HepG2 (cell line): ENCODE results near the gene MACROD2. TPM values are rescaled to one million over a fixed set of nuclear protein-coding genes. Genes with fewer than 3 reads are reported as not detected.

Experiments used
- ATAC-seq: fragments of 200-7000 bp; cut with Tn5 transposase; 3 replicates; pipeline ENCODE4 v1.9.1; 2020; ENCODE audit warnings: mild to moderate bottlenecking, moderate library complexity
- BruUV-seq: library from RNA; stranded (reverse); fragments of 400-500 nt; replicated peaks from 2 replicates; lab custom pipeline; 2021; lab: Mats Ljungman, UMichigan
- CTCF ChIA-PET: fragments of 300-600 bp; formaldehyde crosslinking; extraction: SDS; loops from one replicate; lab custom pipeline; 2021; ENCODE audit warnings: low total read pairs, inconsistent platforms, low intra/inter-chr PET ratio; lab: Yijun Ruan, JAX
- POLR2A ChIA-PET: fragments of 350-600 bp; sonication (Branson Sonifier 250); formaldehyde crosslinking; loops from one replicate; lab custom pipeline; 2020; ENCODE audit warnings: antibody characterized with exemption, inconsistent platforms; lab: Yijun Ruan, JAX
- DNase-seq: peaks from one replicate; pipeline ENCODE4 v3.0.0-alpha.2; 2015; ENCODE audit warnings: low spot score
- FAIRE-seq: peaks from 3 replicates; lab custom pipeline; 2011; peaks lifted over from hg19 to GRCh38; lab: Jason Lieb, UNC
- H2AFZ ChIP-seq: one replicate; pipeline ENCODE4 v1.6.1; 2011; ENCODE audit warnings: low read length, inconsistent platforms
- H3K27ac ChIP-seq: fragments of 300-600 bp; 3 replicates; pipeline ENCODE4 v1.8.0; 2011; ENCODE audit warnings: mixed run types, mild to moderate bottlenecking, mixed read lengths, low read length, inconsistent platforms; ENCODE audit not compliant: insufficient read depth; ENCODE audit errors: extremely low read length
- H3K27me3 ChIP-seq, 2 experiments: fragments of 200-600 bp in 1 of 2; 2 replicates in 1 of 2; 3 replicates in 1 of 2; pipeline versions ENCODE4 v1.6.0 to v1.8.0; 2011; ENCODE audit warnings: low read length in 2 of 2, mild to moderate bottlenecking in 2 of 2, moderate library complexity in 2 of 2, inconsistent platforms in 1 of 2; ENCODE audit not compliant: insufficient read depth in 2 of 2, control insufficient read depth in 1 of 2
- H3K36me3 ChIP-seq, 2 experiments: fragments of 200-600 bp in 1 of 2; replicated peaks in 1 of 2; 2 replicates in 1 of 2; 3 replicates in 1 of 2; pipeline versions ENCODE4 v1.5.1 to v1.8.0; 2011; ENCODE audit warnings: low read length in 2 of 2, inconsistent platforms in 1 of 2; ENCODE audit not compliant: insufficient read depth in 2 of 2, control insufficient read depth in 1 of 2
- H3K4me1 ChIP-seq: 2 replicates; pipeline ENCODE4 v1.5.1; 2012; ENCODE audit warnings: low read length, inconsistent platforms; ENCODE audit not compliant: insufficient read depth
- H3K4me2 ChIP-seq: 2 replicates; pipeline ENCODE4 v1.6.0; 2011; ENCODE audit warnings: low read depth, low read length, inconsistent platforms
- H3K4me3 ChIP-seq, 3 experiments: fragments of 200-600 bp in 1 of 3; sonication (generic), shearing (Covaris generic) in 1 of 3; replicated peaks in 1 of 3; 2 replicates each; pipeline ENCODE4 v1.5.1; 2011 to 2016; ENCODE audit warnings: low read length in 3 of 3, inconsistent platforms in 2 of 3, low read depth in 2 of 3, mild to moderate bottlenecking in 2 of 3, control low read depth in 1 of 3, mixed read lengths in 1 of 3; ENCODE audit not compliant: insufficient read depth in 1 of 3
- H3K79me2 ChIP-seq: one replicate; pipeline ENCODE4 v1.6.1; 2011; ENCODE audit warnings: low read length, inconsistent platforms; ENCODE audit not compliant: insufficient read depth
- H3K9ac ChIP-seq: 2 replicates; pipeline ENCODE4 v1.6.0; 2011; ENCODE audit warnings: mild to moderate bottlenecking, low read depth, low read length, inconsistent platforms; ENCODE audit not compliant: insufficient read depth
- H3K9me3 ChIP-seq: 2 replicates; pipeline ENCODE4 v1.5.1; 2012; ENCODE audit warnings: mild to moderate bottlenecking, low read length
- H4K20me1 ChIP-seq: 2 replicates; pipeline ENCODE4 v1.6.0; 2011; ENCODE audit warnings: inconsistent platforms, mild to moderate bottlenecking, low read length, moderate library complexity; ENCODE audit not compliant: insufficient read depth
- ARID2 ChIP-seq: sonication (generic); formaldehyde crosslinking; IDR thresholded peaks from 2 replicates; pipeline ENCODE4 v1.8.1; 2022; ENCODE audit warnings: mild to moderate bottlenecking, missing genetic modification reagents, borderline replicate concordance
- EEA1 ChIP-seq: sonication (generic); formaldehyde crosslinking; IDR thresholded peaks from 2 replicates; pipeline ENCODE4 v1.5.1; 2020; ENCODE audit warnings: mild to moderate bottlenecking, missing genetic modification reagents, borderline replicate concordance
- HMGXB4 ChIP-seq, 2 experiments: sonication (generic) in 1 of 2; formaldehyde crosslinking in 1 of 2; IDR thresholded peaks; 2 replicates each; pipeline versions ENCODE4 v1.4.0 to v1.6.1; 2018 to 2020; ENCODE audit warnings: missing genetic modification reagents in 2 of 2, borderline replicate concordance in 1 of 2, low read depth in 1 of 2, mild to moderate bottlenecking in 1 of 2, missing biosample characterization in 1 of 2
- MBNL3 ChIP-seq: fragments of 250-450 bp; sonication (Bioruptor Pico); conservative IDR thresholded peaks from 2 replicates; pipeline ENCODE4 v1.8.0; 2022; ENCODE audit warnings: mild to moderate bottlenecking, inconsistent platforms
- NCOA5 ChIP-seq: sonication (generic); formaldehyde crosslinking; IDR thresholded peaks from 2 replicates; pipeline ENCODE4 v1.4.0; 2020; ENCODE audit warnings: missing genetic modification reagents
- RNF2 ChIP-seq: fragments of 450-650 bp; conservative IDR thresholded peaks from 2 replicates; pipeline ENCODE4 v1.6.1; 2016; ENCODE audit warnings: low read depth
- TEAD2 ChIP-seq: sonication (generic); formaldehyde crosslinking; IDR thresholded peaks from 2 replicates; pipeline ENCODE4 v1.9.0; 2021; ENCODE audit warnings: missing genetic modification reagents
- ZNF24 ChIP-seq: fragments of 450-650 bp; IDR thresholded peaks from 2 replicates; pipeline ENCODE4 v1.6.1; 2017; ENCODE audit warnings: antibody characterized with exemption, mild to moderate bottlenecking
- ZNF274 ChIP-seq: sonication (generic); formaldehyde crosslinking; IDR thresholded peaks from 2 replicates; pipeline ENCODE4 v1.5.1; 2020; ENCODE audit warnings: mild to moderate bottlenecking, missing genetic modification reagents
- ZNF616 ChIP-seq: sonication (generic); formaldehyde crosslinking; IDR thresholded peaks from 2 replicates; pipeline ENCODE4 v1.5.0; 2020; ENCODE audit warnings: low read depth, mild to moderate bottlenecking, missing genetic modification reagents
- WGBS: methylation state at CpG from one replicate; pipeline ENCODE4 v1.1.6; 2017; ENCODE audit warnings: low lambda C conversion rate; 5-methylcytosine and 5-hydroxymethylcytosine counted together
- in situ Hi-C: cut with HindIII; loops from 2 replicates; pipeline ENCODE4 v1.10.0; 2017; ENCODE audit warnings: low pct_unique_long_range_greater_than_20kb; ENCODE audit not compliant: extremely low pct_ligation_motif_present
- intact Hi-C: fragments of 100-400 bp; cut with micrococcal nuclease; formaldehyde crosslinking; loops from one replicate; pipeline ENCODE4 v1.10.0; 2022; ENCODE audit not compliant: unreplicated experiment
- polyA plus RNA-seq, 8 experiments: library from polyadenylated mRNA; depleted of rRNA in 3 of 8; stranded (reverse) in 7 of 8; unstranded in 1 of 8; fragments of >200 nt; fragmentation: Illumina TruSeq in 4 of 8; extraction: Trizol in 4 of 8; gene quantifications; 2 replicates each; pipeline versions ENCODE4 v1.2.1 to v1.2.3, GENCODE V29; 2011 to 2016; ENCODE audit warnings: low read depth in 4 of 8, missing spikeins in 1 of 8, mixed read lengths in 1 of 8; ENCODE audit not compliant: insufficient read depth in 1 of 8
- total RNA-seq, 5 experiments: library from RNA; depleted of rRNA; stranded (reverse); fragments of >200 nt; fragmentation: Illumina TruSeq; extraction: Trizol; gene quantifications; 2 replicates each; pipeline ENCODE4 v1.2.3, GENCODE V29; 2016; ENCODE audit warnings: low read depth in 1 of 5
- TF ChIP-seq, protein P1 (sequence below): sonication (generic); formaldehyde crosslinking; IDR thresholded peaks from 2 replicates; pipeline ENCODE4 v1.8.1; 2023; ENCODE audit warnings: mild to moderate bottlenecking, missing genetic modification reagents, borderline replicate concordance
- TF ChIP-seq, protein P2 (sequence below): sonication (generic); formaldehyde crosslinking; IDR thresholded peaks from 2 replicates; pipeline ENCODE4 v1.4.0; 2020; ENCODE audit warnings: missing genetic modification reagents, borderline replicate concordance
- TF ChIP-seq, protein P3 (sequence below): sonication (generic); formaldehyde crosslinking; IDR thresholded peaks from 2 replicates; pipeline ENCODE4 v1.4.0; 2020; ENCODE audit warnings: missing genetic modification reagents

MACROD2 gene
- total and polyA plus RNA-seq, 2 of the 13 experiments (the other 11 are each of a cell fraction or from before 2014, with no cell fraction given): 0.13 to 0.51 TPM

- Histone ChIP-seq H3K9me3 (peaks cover 80% of the 10 kb centered on the region), H3K36me3 (no peaks in the 10 kb centered on the region), H3K4me1 (no peaks in the 10 kb centered on the region), H4K20me1 (no peaks in the 10 kb centered on the region), H3K4me2 (no peak overlapping the region), H3K4me3 (no peak overlapping the region), H3K79me2 (no peaks in the 10 kb centered on the region), H3K27ac (no peak overlapping the region), H2AFZ (no peak overlapping the region), H3K9ac (no peak overlapping the region), H3K27me3 (no peaks in the 10 kb centered on the region)
- DNase-seq: no peak
- 0% methylated on average over 3 of the region's 3 CpGs for WGBS
- in situ Hi-C loops (no loop called here), intact Hi-C loops (no loop called here)
- no TSS peak for BruUV-seq
- no peak for TF ChIP-seq ARID2 (CRISPR knock-in tag)
- no peak for TF ChIP-seq ZNF24
- no peak for TF ChIP-seq RNF2
- TF ChIP-seq EEA1 (CRISPR knock-in tag): no peak
- TF ChIP-seq HMGXB4 (CRISPR knock-in tag; IDR thresholded peaks at IDR 0.05; ENCODE audit: borderline replicate concordance in 1 of 2, low read depth in 1 of 2): no peak
- TF ChIP-seq ZNF616 (CRISPR knock-in tag): no peak
- TF ChIP-seq ZNF274 (CRISPR knock-in tag): no peak
- TF ChIP-seq, protein P1, sequence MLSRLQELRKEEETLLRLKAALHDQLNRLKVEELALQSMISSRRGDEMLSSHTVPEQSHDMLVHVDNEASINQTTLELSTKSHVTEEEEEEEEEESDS (CRISPR knock-in tag): no peak
- TF ChIP-seq, protein P2, sequence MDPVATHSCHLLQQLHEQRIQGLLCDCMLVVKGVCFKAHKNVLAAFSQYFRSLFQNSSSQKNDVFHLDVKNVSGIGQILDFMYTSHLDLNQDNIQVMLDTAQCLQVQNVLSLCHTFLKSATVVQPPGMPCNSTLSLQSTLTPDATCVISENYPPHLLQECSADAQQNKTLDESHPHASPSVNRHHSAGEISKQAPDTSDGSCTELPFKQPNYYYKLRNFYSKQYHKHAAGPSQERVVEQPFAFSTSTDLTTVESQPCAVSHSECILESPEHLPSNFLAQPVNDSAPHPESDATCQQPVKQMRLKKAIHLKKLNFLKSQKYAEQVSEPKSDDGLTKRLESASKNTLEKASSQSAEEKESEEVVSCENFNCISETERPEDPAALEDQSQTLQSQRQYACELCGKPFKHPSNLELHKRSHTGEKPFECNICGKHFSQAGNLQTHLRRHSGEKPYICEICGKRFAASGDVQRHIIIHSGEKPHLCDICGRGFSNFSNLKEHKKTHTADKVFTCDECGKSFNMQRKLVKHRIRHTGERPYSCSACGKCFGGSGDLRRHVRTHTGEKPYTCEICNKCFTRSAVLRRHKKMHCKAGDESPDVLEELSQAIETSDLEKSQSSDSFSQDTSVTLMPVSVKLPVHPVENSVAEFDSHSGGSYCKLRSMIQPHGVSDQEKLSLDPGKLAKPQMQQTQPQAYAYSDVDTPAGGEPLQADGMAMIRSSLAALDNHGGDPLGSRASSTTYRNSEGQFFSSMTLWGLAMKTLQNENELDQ (CRISPR knock-in tag): no peak
- no peak for TF ChIP-seq TEAD2 (CRISPR knock-in tag)
- TF ChIP-seq NCOA5 (CRISPR knock-in tag): no peak
- TF ChIP-seq, protein P3, sequence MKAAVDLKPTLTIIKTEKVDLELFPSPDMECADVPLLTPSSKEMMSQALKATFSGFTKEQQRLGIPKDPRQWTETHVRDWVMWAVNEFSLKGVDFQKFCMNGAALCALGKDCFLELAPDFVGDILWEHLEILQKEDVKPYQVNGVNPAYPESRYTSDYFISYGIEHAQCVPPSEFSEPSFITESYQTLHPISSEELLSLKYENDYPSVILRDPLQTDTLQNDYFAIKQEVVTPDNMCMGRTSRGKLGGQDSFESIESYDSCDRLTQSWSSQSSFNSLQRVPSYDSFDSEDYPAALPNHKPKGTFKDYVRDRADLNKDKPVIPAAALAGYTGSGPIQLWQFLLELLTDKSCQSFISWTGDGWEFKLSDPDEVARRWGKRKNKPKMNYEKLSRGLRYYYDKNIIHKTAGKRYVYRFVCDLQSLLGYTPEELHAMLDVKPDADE: no peak
- no peak for TF ChIP-seq MBNL3
- ChIA-PET CTCF (no interaction called here), POLR2A (no interaction called here)
- no peak for FAIRE-seq
- no peak for ATAC-seq
Measured at GRCh38 chr20:15396900-15397299, 1401.6 kb downstream of the MACROD2 start.
